ENCODE data around the gene COPS8.

COPS8 gene

GRCh38 chr2:237144516-237144915 is 58.8 kb downstream of the COPS8 start:
- Histone ChIP-seq H3K9me3 (ENCODE audit: insufficient read depth, low read length) (peaks cover 4% of the 10 kb centered on the region; the same call in 1 of the 2 replicates), H3K27me3 (ENCODE audit: low read depth, low read length) (no peaks in the 10 kb centered on the region), H2AFZ (ENCODE audit: low read depth, low read length) (no peak overlapping the region), H3K79me2 (ENCODE audit: low read length) (no peaks in the 10 kb centered on the region), H3K36me3 (replicated peaks; ENCODE audit: low read depth, low read length) (no peaks in the 10 kb centered on the region), H3K4me2 (ENCODE audit: low read length) (no peak overlapping the region), H4K20me1 (ENCODE audit: insufficient read depth, low read length) (no peaks in the 10 kb centered on the region), H3K9ac (ENCODE audit: low read length) (no peak overlapping the region), H3K4me3 (ENCODE audit: low read length) (no peak overlapping the region), H3K27ac (ENCODE audit: low read length) (no peak overlapping the region), H3K4me1 (ENCODE audit: low read length) (no peaks in the 10 kb centered on the region)
- no peak for TF ChIP-seq CTCF (IDR thresholded peaks at IDR 0.05; ENCODE audit: low read depth, low read length)
- TF ChIP-seq EZH2phosphoT487 (IDR thresholded peaks at IDR 0.05; ENCODE audit: low read depth) = no peak

- Histone ChIP-seq H3K4me1 (ENCODE audit: low read length) (no peaks in the 10 kb centered on the region), H3K4me3 (ENCODE audit: low read length) (no peak overlapping the region), H3K27ac (ENCODE audit: low read length) (no peak overlapping the region), H3K9me3 (ENCODE audit: insufficient read depth, low read length) (peaks cover 4% of the 10 kb centered on the region; the same call in 1 of the 2 replicates), H4K20me1 (ENCODE audit: insufficient read depth, low read length) (no peaks in the 10 kb centered on the region), H3K9ac (ENCODE audit: low read length) (no peak overlapping the region), H3K4me2 (ENCODE audit: low read length) (no peak overlapping the region), H3K27me3 (ENCODE audit: low read depth, low read length) (no peaks in the 10 kb centered on the region), H3K36me3 (replicated peaks; ENCODE audit: low read depth, low read length) (no peaks in the 10 kb centered on the region), H3K79me2 (ENCODE audit: low read length) (no peaks in the 10 kb centered on the region), H2AFZ (ENCODE audit: low read depth, low read length) (no peak overlapping the region)
- no peak for TF ChIP-seq CTCF (IDR thresholded peaks at IDR 0.05; ENCODE audit: low read depth, low read length)
Measured at GRCh38 chr2:237147317-237147716, 61.6 kb downstream of the COPS8 start.

GRCh38 chr2:237148624-237149023 is 62.9 kb downstream of the COPS8 start:
- Histone ChIP-seq H3K36me3 (replicated peaks; ENCODE audit: low read depth, low read length) (no peaks in the 10 kb centered on the region), H2AFZ (ENCODE audit: low read depth, low read length) (no peak overlapping the region), H3K27ac (ENCODE audit: low read length) (no peak overlapping the region), H3K9me3 (ENCODE audit: insufficient read depth, low read length) (peaks cover 4% of the 10 kb centered on the region; the same call in 1 of the 2 replicates), H3K4me3 (ENCODE audit: low read length) (no peak overlapping the region), H3K79me2 (ENCODE audit: low read length) (no peaks in the 10 kb centered on the region), H3K27me3 (ENCODE audit: low read depth, low read length) (no peaks in the 10 kb centered on the region), H3K4me2 (ENCODE audit: low read length) (no peak overlapping the region), H3K4me1 (ENCODE audit: low read length) (no peaks in the 10 kb centered on the region), H3K9ac (ENCODE audit: low read length) (no peak overlapping the region), H4K20me1 (ENCODE audit: insufficient read depth, low read length) (no peaks in the 10 kb centered on the region)
- no peak for TF ChIP-seq EZH2phosphoT487 (IDR thresholded peaks at IDR 0.05; ENCODE audit: low read depth)
- TF ChIP-seq CTCF (IDR thresholded peaks at IDR 0.05; ENCODE audit: low read depth, low read length) = no peak

GRCh38 chr2:237149425-237149824 is 63.7 kb downstream of the COPS8 start:
- TF ChIP-seq EZH2phosphoT487 (IDR thresholded peaks at IDR 0.05; ENCODE audit: low read depth) (no peak), CTCF (IDR thresholded peaks at IDR 0.05; ENCODE audit: low read depth, low read length) (no peak)
- no peak overlapping the region for H3K27ac ChIP-seq (ENCODE audit: low read length)
- H3K4me3 ChIP-seq (ENCODE audit: low read length) = no peak overlapping the region
- H3K79me2 ChIP-seq (ENCODE audit: low read length) = no peaks in the 10 kb centered on the region
- H3K36me3 ChIP-seq (replicated peaks; ENCODE audit: low read depth, low read length) = no peaks in the 10 kb centered on the region
- H4K20me1 ChIP-seq (ENCODE audit: insufficient read depth, low read length) = no peaks in the 10 kb centered on the region
- H2AFZ ChIP-seq (ENCODE audit: low read depth, low read length) = no peak overlapping the region
- H3K4me1 ChIP-seq (ENCODE audit: low read length) = no peaks in the 10 kb centered on the region
- no peaks in the 10 kb centered on the region for H3K27me3 ChIP-seq (ENCODE audit: low read depth, low read length)
- H3K9me3 ChIP-seq (ENCODE audit: insufficient read depth, low read length) = peaks cover 4% of the 10 kb centered on the region; the same call in 1 of the 2 replicates
- H3K4me2 ChIP-seq (ENCODE audit: low read length) = no peak overlapping the region
- no peak overlapping the region for H3K9ac ChIP-seq (ENCODE audit: low read length)
